SK-N-SH (cell line): ENCODE measurements around the gene RHOU. TPM values are rescaled to one million over a fixed set of nuclear protein-coding genes. Genes with fewer than 3 reads are reported as not detected.

ENCODE experiments used
- CTCF ChIA-PET: fragments of 300-600, 350-600 bp; formaldehyde crosslinking; extraction: SDS; loops from one replicate; lab custom pipeline; 2021; lab: Yijun Ruan, JAX
- POLR2A ChIA-PET: fragments of 350-600 bp; sonication (Branson Sonifier 250); formaldehyde crosslinking; extraction: SDS; loops from one replicate; lab custom pipeline; 2020; ENCODE audit warnings: antibody characterized with exemption, inconsistent platforms; lab: Yijun Ruan, JAX
- DNase-seq: peaks from one replicate; pipeline ENCODE4 v3.0.0; 2012
- H2AFZ ChIP-seq: fragments of 200-600 bp; sonication (generic); 2 replicates; pipeline ENCODE4 v1.8.1; 2016; ENCODE audit warnings: antibody characterized with exemption, mild to moderate bottlenecking, low read depth
- H3F3A ChIP-seq: fragments of 200-600 bp; sonication (generic); replicated peaks from 2 replicates; pipeline ENCODE3; 2016; ENCODE audit warnings: antibody characterized with exemption, mild to moderate bottlenecking; ENCODE audit not compliant: insufficient read depth
- H3K27ac ChIP-seq, 2 experiments: fragments of 200-500 bp in 1 of 2; fragments of 200-600 bp in 1 of 2; sonication (Bioruptor generic) in 1 of 2; sonication (generic), shearing (Covaris generic) in 1 of 2; 2 replicates each; pipeline versions ENCODE4 v1.5.1 to v1.6.1; 2014 to 2016; ENCODE audit warnings: low read depth in 2 of 2, inconsistent platforms in 1 of 2, low read length in 1 of 2, mild to moderate bottlenecking in 1 of 2, mixed read lengths in 1 of 2
- H3K27me3 ChIP-seq: fragments of 200-600 bp; sonication (generic), shearing (Covaris generic); 2 replicates; pipeline ENCODE4 v1.6.1; 2016; ENCODE audit warnings: mixed run types; ENCODE audit not compliant: insufficient read depth
- H3K36me3 ChIP-seq, 2 experiments: fragments of 200-500 bp in 1 of 2; fragments of 200-600 bp in 1 of 2; sonication (Bioruptor generic) in 1 of 2; sonication (generic) in 1 of 2; replicated peaks in 1 of 2; 2 replicates each; pipeline versions ENCODE3 to v1.5.1; 2014 to 2016; ENCODE audit warnings: low read length in 1 of 2, mild to moderate bottlenecking in 1 of 2; ENCODE audit not compliant: insufficient read depth in 2 of 2, control insufficient read depth in 1 of 2
- H3K4me1 ChIP-seq, 2 experiments: fragments of 200-500 bp in 1 of 2; fragments of 200-600 bp in 1 of 2; sonication (Bioruptor generic) in 1 of 2; sonication (generic), shearing (Covaris generic) in 1 of 2; 2 replicates each; pipeline versions ENCODE4 v1.5.1 to v1.6.1; 2014 to 2016; ENCODE audit warnings: low read depth in 1 of 2, low read length in 1 of 2, mixed run types in 1 of 2; ENCODE audit not compliant: insufficient read depth in 2 of 2, control insufficient read depth in 1 of 2
- H3K4me2 ChIP-seq: fragments of 200-600 bp; sonication (generic), shearing (Covaris generic); 2 replicates; pipeline ENCODE4 v1.6.1; 2017; ENCODE audit warnings: mixed run types
- H3K4me3 ChIP-seq, 2 experiments: fragments of 200-500 bp in 1 of 2; fragments of 200-600 bp in 1 of 2; sonication (Bioruptor generic) in 1 of 2; sonication (generic), shearing (Covaris generic) in 1 of 2; 2 replicates each; pipeline versions ENCODE4 v1.5.1 to v1.8.1; 2014 to 2016; ENCODE audit warnings: low read depth in 2 of 2, inconsistent platforms in 1 of 2, low read length in 1 of 2, mild to moderate bottlenecking in 1 of 2, mixed read lengths in 1 of 2, moderate library complexity in 1 of 2
- H3K79me2 ChIP-seq: fragments of 200-600 bp; sonication (generic); 2 replicates; pipeline ENCODE4 v1.8.1; 2017; ENCODE audit warnings: mild to moderate bottlenecking; ENCODE audit not compliant: insufficient read depth
- H3K9ac ChIP-seq: fragments of 200-600 bp; sonication (generic); 2 replicates; pipeline ENCODE4 v1.6.1; 2017; ENCODE audit warnings: mixed run types
- H3K9me2 ChIP-seq: fragments of 200-600 bp; sonication (generic); 2 replicates; pipeline ENCODE4 v1.6.1; 2017; ENCODE audit warnings: mixed run types
- H3K9me3 ChIP-seq: fragments of 200-600 bp; sonication (generic); 2 replicates; pipeline ENCODE4 v1.6.1; 2017; ENCODE audit warnings: mixed run types, mild to moderate bottlenecking, moderate library complexity
- H4K20me1 ChIP-seq: fragments of 200-600 bp; sonication (generic); 2 replicates; pipeline ENCODE4 v1.6.1; 2017; ENCODE audit warnings: mild to moderate bottlenecking, mixed run types; ENCODE audit not compliant: insufficient read depth
- CHD2 ChIP-seq: fragments of 150-350 bp; IDR thresholded peaks from 2 replicates; pipeline ENCODE4 v1.6.1; 2018; ENCODE audit warnings: low read length; ENCODE audit not compliant: partially characterized antibody
- EZH2phosphoT487 ChIP-seq: fragments of 200-600 bp; sonication (generic); IDR thresholded peaks from 2 replicates; pipeline ENCODE4 v1.6.1; 2017; ENCODE audit warnings: low read depth, mixed run types, mild to moderate bottlenecking, antibody characterized with exemption, moderate library complexity, borderline replicate concordance
- GABPA ChIP-seq: IDR thresholded peaks from 2 replicates; pipeline ENCODE4 v1.4.0; 2012; ENCODE audit warnings: low read depth, mild to moderate bottlenecking
- GATA2 ChIP-seq: sonication (generic); formaldehyde crosslinking; IDR thresholded peaks from 2 replicates; pipeline ENCODE4 v1.5.0; 2020; ENCODE audit warnings: mild to moderate bottlenecking, missing genetic modification reagents
- JUND ChIP-seq: IDR thresholded peaks from 2 replicates; pipeline ENCODE4 v1.4.0; 2012
- RCOR1 ChIP-seq: fragments of 150-350 bp; IDR thresholded peaks from 2 replicates; pipeline ENCODE4 v1.6.1; 2017; ENCODE audit warnings: antibody characterized with exemption, low read length
- RFX5 ChIP-seq: IDR thresholded peaks from 2 replicates; pipeline ENCODE4 v1.6.1; 2012; ENCODE audit warnings: mild to moderate bottlenecking, improper control_type of control experiment, low read length
- SMC3 ChIP-seq: IDR thresholded peaks from 2 replicates; pipeline ENCODE4 v1.6.1; 2012; ENCODE audit warnings: low read depth, low read length, improper control_type of control experiment
- TCF12 ChIP-seq: IDR thresholded peaks from 2 replicates; pipeline ENCODE4 v1.4.0; 2012
- TEAD4 ChIP-seq: IDR thresholded peaks from 2 replicates; pipeline ENCODE4 v1.4.0; 2012; ENCODE audit warnings: mild to moderate bottlenecking, borderline replicate concordance; ENCODE audit not compliant: insufficient read depth
- WGBS: methylation state at CpG from one replicate; pipeline ENCODE4 v1.1.6; 2017; ENCODE audit warnings: low lambda C conversion rate; 5-methylcytosine and 5-hydroxymethylcytosine counted together
- polyA plus RNA-seq, 3 experiments: library from polyadenylated mRNA; depleted of rRNA; stranded (reverse); fragments of >200 nt; gene quantifications; 2 replicates each; pipeline ENCODE4 v1.2.3, GENCODE V29; 2012
- TF ChIP-seq, protein P1 (sequence below): IDR thresholded peaks from 2 replicates; pipeline ENCODE4; 2012
- TF ChIP-seq, protein P2 (sequence below): IDR thresholded peaks from 2 replicates; pipeline ENCODE4 v1.6.1; 2012; ENCODE audit warnings: mild to moderate bottlenecking, low read depth, low read length, moderate library complexity
- TF ChIP-seq, protein P3 (sequence below): fragments of 200-600 bp; sonication (generic); IDR thresholded peaks from 2 replicates; pipeline ENCODE4 v1.6.1; 2017; ENCODE audit warnings: antibody characterized with exemption, mild to moderate bottlenecking, moderate library complexity
- TF ChIP-seq, protein P4 (sequence below): IDR thresholded peaks from 2 replicates; pipeline ENCODE4 v1.4.0; 2012; ENCODE audit warnings: low read depth, borderline replicate concordance

The RHOU gene
- polyA plus RNA-seq, 1 of the 3 experiments (the other 2 are of a cell fraction) = 0.36 TPM

DNA sequence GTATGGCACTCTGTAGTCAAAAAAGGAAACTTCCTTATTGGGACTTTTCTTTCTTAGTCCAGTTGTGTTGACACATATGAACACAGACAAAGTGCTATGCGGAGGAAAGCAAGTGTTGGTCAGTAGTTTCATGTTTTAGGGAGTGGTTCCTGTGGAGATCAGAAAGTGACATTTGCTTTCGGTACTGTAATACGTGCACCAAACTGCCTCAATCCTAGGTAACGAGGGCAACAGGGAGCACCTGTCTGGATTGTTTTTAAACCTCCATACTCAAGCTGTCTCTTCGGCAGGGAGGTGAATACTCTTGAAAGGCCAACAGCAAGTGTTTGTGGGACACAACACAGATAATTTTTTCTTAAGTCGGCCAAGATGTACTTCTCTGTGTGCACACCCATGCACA, 9.1 kb downstream of the RHOU start:
- CTCF ChIA-PET = interaction anchor here (0.8 to 1.1 kb wide), 3 partner anchors 9 to 41 kb away, joined by 3 to 5 read pairs (median 4); partner anchors contain the start of gene RHOU
- Histone ChIP-seq H3K4me1 (no peaks in the 10 kb centered on the region; a peak in 1 of 4 replicates), H3K27me3 (no peaks in the 10 kb centered on the region), H3K9ac (no peak overlapping the region), H3K4me2 (no peak overlapping the region), H3K4me3 (no peak overlapping the region), H3K36me3 (peaks cover 0 to 12% of the 10 kb centered on the region in 2 experiments), H3F3A (no peaks in the 10 kb centered on the region)
- no peak for DNase-seq
- POLR2A ChIA-PET = no interaction called here
- TF ChIP-seq, protein P1, sequence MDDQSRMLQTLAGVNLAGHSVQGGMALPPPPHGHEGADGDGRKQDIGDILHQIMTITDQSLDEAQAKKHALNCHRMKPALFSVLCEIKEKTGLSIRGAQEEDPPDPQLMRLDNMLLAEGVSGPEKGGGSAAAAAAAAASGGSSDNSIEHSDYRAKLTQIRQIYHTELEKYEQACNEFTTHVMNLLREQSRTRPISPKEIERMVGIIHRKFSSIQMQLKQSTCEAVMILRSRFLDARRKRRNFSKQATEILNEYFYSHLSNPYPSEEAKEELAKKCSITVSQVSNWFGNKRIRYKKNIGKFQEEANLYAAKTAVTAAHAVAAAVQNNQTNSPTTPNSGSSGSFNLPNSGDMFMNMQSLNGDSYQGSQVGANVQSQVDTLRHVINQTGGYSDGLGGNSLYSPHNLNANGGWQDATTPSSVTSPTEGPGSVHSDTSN = no peak
- TF ChIP-seq, all 33 proteins: peak for 0
- no peaks in the 10 kb centered on the region for H4K20me1 ChIP-seq
- no peaks in the 10 kb centered on the region for H3K9me2 ChIP-seq
- H3K9me3 ChIP-seq = no peaks in the 10 kb centered on the region
- no peak overlapping the region for H2AFZ ChIP-seq
- no peaks in the 10 kb centered on the region for H3K79me2 ChIP-seq
- H3K27ac ChIP-seq = no peak overlapping the region
- 63% methylated on average over 6 of the region's 6 CpGs for WGBS

DNA sequence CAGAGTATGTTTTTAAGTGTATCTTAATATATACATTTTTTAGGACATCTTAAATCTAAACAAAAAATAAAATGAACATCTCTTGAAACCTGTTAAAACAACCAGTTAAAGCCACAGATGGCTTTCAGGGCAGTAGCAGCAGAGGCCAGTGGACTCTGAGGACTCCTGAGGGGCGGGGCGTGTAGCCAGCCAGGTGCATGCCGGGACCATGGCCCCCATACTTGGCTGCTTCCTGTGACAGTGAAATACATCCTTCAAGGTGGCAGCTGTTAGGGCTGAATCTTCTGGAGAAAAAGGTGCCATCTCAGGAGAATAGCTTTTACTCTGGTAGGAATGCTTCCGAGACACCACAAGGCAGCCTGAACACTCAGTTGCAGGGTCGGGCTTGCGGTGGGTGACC, 9.6 kb downstream of the RHOU start:
- H3K27me3 ChIP-seq = no peaks in the 10 kb centered on the region; the same call in 1 of the 2 replicates
- 93% methylated on average over 6 of the region's 6 CpGs for WGBS
- H3K79me2 ChIP-seq = no peaks in the 10 kb centered on the region
- no peak overlapping the region for H3K4me2 ChIP-seq
- no peaks in the 10 kb centered on the region for H3K9me3 ChIP-seq
- H3K4me3 ChIP-seq = no peak overlapping the region
- H3K9me2 ChIP-seq = no peaks in the 10 kb centered on the region
- CTCF ChIA-PET = interaction anchor here (0.8 to 1.1 kb wide), 3 partner anchors 9 to 10 kb away, joined by 3 to 4 read pairs (median 3); no protein-coding TSS in a partner anchor
- H3K4me1 ChIP-seq = peaks cover 0 to 3% of the 10 kb centered on the region in 2 experiments; a peak in 1 of 4 replicates
- H2AFZ ChIP-seq = no peak overlapping the region
- POLR2A ChIA-PET = no interaction called here
- H4K20me1 ChIP-seq = no peaks in the 10 kb centered on the region
- TF ChIP-seq TEAD4 (no peak), CHD2 (no peak), JUND (no peak), EZH2phosphoT487 (no peak), RCOR1 (no peak), TCF12 (no peak), GABPA (no peak), RFX5 (no peak), GATA2 (CRISPR knock-in tag) (no peak), SMC3 (no peak)
- TF ChIP-seq, protein P2, sequence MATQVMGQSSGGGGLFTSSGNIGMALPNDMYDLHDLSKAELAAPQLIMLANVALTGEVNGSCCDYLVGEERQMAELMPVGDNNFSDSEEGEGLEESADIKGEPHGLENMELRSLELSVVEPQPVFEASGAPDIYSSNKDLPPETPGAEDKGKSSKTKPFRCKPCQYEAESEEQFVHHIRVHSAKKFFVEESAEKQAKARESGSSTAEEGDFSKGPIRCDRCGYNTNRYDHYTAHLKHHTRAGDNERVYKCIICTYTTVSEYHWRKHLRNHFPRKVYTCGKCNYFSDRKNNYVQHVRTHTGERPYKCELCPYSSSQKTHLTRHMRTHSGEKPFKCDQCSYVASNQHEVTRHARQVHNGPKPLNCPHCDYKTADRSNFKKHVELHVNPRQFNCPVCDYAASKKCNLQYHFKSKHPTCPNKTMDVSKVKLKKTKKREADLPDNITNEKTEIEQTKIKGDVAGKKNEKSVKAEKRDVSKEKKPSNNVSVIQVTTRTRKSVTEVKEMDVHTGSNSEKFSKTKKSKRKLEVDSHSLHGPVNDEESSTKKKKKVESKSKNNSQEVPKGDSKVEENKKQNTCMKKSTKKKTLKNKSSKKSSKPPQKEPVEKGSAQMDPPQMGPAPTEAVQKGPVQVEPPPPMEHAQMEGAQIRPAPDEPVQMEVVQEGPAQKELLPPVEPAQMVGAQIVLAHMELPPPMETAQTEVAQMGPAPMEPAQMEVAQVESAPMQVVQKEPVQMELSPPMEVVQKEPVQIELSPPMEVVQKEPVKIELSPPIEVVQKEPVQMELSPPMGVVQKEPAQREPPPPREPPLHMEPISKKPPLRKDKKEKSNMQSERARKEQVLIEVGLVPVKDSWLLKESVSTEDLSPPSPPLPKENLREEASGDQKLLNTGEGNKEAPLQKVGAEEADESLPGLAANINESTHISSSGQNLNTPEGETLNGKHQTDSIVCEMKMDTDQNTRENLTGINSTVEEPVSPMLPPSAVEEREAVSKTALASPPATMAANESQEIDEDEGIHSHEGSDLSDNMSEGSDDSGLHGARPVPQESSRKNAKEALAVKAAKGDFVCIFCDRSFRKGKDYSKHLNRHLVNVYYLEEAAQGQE = no peak
- TF ChIP-seq, protein P3, sequence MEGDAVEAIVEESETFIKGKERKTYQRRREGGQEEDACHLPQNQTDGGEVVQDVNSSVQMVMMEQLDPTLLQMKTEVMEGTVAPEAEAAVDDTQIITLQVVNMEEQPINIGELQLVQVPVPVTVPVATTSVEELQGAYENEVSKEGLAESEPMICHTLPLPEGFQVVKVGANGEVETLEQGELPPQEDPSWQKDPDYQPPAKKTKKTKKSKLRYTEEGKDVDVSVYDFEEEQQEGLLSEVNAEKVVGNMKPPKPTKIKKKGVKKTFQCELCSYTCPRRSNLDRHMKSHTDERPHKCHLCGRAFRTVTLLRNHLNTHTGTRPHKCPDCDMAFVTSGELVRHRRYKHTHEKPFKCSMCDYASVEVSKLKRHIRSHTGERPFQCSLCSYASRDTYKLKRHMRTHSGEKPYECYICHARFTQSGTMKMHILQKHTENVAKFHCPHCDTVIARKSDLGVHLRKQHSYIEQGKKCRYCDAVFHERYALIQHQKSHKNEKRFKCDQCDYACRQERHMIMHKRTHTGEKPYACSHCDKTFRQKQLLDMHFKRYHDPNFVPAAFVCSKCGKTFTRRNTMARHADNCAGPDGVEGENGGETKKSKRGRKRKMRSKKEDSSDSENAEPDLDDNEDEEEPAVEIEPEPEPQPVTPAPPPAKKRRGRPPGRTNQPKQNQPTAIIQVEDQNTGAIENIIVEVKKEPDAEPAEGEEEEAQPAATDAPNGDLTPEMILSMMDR = no peak
- TF ChIP-seq, protein P4, sequence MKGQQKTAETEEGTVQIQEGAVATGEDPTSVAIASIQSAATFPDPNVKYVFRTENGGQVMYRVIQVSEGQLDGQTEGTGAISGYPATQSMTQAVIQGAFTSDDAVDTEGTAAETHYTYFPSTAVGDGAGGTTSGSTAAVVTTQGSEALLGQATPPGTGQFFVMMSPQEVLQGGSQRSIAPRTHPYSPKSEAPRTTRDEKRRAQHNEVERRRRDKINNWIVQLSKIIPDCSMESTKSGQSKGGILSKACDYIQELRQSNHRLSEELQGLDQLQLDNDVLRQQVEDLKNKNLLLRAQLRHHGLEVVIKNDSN = no peak
- TF ChIP-seq, protein P1 = no peak
- H3K27ac ChIP-seq = no peak overlapping the region
- no peak for DNase-seq
- peaks cover 0 to 12% of the 10 kb centered on the region in 2 experiments for H3K36me3 ChIP-seq
- no peaks in the 10 kb centered on the region for H3F3A ChIP-seq
- no peak overlapping the region for H3K9ac ChIP-seq
